T-helper 2 cell treated with Interferon-gamma antibody and Interleukin-4, amounts not matched to agents 100 ng/mL and 5 ng/mL, for 36 hours (primary cell): Measurements from ENCODE around the gene ORC4. TPM values are rescaled to one million over a fixed set of nuclear protein-coding genes. Genes with fewer than 3 reads are reported as not detected.
"Not testable (repeated sequence)": the region's sequence is repeated elsewhere in the genome, so short reads cannot be mapped to it uniquely, and the experiment has no call there.

Source experiments
- intact Hi-C: fragments of 100-400 bp; cut with micrococcal nuclease; formaldehyde crosslinking; loops from one replicate; pipeline ENCODE4 v1.15.1; 2023
- total RNA-seq: library from RNA; stranded (reverse); gene quantifications from 2 replicates; pipeline ENCODE4 v1.2.3, GENCODE V29; 2022

The ORC4 gene
- total RNA-seq, 1 donor from 2014 or later, result 29.1 TPM

DNA sequence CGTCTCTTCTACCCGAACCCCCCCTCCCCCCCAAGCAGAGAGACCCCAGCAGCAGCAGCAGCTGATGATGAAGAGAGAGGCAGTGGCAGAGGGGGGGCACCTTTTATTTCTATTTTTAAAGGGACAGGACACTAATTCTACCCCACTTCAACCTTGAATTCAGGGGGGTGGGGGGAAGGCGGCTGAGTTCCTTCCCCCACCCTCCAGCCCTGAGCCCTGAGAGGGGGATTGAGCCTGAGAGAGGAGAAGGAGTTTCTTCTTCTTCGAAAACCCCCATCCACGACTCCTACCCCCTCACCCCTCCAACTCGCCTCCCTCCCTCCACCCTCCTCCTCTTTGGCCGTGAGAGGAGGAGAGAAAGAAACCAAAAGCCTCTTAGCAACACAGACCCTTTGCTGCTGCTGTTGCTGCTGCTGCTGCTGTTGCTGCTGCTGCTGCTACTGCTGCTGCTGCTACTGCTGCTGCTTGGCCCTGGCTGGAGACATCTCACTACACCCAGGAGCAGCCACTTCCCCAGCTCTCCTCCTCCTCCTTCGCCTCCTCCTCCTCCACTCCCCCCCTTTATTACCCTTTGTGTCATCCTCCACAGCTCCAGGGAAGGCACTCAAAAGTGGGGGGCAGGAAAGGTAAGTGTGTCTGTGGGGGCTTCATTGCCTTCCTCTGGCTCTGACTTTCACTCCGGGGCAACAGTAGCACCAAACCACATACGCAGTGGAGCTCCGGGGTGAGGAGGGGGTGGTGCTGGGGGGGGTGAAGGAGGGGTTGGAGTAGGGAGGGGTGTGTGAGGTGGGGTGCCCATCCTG lies 723 bp upstream of the ORC4 start, which contains the start of gene MBD5:
MBD5 (plus strand) TSS at position 33 of the 803 bp plus-strand sequence.
- intact Hi-C loops, result loop anchor here (2.0 to 5.0 kb wide), 5 partner anchors 91 to 528 kb away; no protein-coding TSS in a partner anchor

DNA sequence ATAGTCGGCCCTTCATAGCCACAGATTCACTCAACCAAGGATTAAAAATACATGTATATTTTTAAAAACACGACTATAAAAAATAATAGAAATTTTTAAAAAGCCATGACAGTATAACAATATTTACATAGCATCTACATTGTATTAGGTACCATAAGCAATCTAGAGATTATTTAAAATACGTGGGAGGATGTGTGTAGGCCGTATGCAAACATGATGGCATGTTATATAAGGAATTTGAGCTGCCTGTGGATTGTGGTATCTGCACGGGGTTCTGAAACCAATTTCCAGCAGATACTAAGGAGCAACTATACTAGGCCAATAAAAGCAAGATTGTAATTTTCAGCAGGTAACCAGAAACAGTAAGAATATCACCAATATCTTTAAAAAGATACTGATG lies 5.9 kb downstream of the ORC4 start:
- intact Hi-C loops, result no loop called here

DNA sequence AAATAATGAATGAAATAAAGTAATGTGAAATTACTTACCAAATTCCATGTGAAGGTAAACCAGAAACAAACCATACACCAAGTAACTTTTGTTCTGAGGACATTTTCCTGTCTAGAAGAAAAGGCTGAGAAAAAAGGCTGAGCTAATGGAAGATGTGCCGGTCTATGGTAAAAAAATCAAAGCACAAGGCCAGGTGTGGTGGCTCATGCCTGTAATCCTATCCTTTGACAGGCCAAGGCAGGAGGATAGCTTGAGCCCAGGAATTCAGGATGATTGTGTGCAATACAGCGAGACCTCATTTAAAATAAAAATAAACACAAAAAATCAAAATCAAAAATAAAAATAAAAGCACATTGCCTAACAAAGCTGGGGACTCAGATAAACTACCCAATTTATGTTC lies 6.7 kb downstream of the ORC4 start:
- intact Hi-C loops, result no loop called here

DNA sequence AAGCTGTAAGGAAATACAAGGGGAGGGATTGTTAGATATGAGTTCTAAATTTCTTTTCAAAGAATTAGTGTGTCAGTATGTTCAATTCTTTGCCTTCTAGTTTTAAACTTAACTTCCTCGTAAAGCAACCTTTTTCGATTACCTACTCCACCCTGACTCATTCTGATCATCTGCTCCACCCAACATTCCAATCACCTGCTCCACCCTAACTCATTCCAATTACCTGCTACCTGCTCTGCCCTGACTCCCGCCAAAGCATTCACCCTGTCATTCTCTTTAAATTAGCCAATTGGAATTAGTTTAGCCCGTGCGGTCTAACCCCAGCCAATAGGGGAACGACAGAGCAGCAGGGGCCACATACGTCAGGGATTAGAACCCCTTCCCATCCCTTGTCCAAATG lies 12.1 kb downstream of the ORC4 start:
- intact Hi-C loops, result not testable (repeated sequence)

DNA sequence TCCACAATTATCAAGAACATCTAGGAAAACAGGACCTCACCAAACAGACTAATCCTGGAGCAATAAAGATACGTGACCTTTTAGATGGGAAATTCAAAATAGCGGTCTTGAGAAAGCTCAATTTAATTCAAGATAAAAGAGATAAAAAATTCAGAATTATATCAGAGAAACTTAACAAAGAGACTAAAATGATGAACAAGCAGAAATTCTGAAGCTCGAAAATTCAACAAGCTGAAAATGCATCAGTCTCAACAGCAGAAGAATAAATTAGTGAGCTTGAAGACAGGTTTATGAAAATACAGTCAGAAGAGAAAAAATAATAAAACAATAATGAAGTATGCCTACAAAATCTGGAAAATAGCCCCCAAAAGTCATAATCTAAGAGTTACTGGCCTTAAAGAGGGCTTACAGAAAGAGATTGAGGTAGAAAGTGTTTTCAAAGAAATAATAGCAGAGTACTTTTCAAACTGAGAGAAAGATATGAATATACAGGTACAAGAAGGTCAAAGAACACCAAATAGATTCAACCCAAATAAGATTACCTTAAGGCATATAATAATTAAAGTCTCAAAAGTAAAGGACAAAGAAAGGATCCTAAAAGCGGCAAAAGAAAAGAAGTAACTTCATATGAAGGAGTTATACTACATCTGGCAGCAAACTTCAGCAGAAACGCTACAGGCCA lies 13.2 kb downstream of the ORC4 start:
- intact Hi-C loops, result no loop called here

DNA sequence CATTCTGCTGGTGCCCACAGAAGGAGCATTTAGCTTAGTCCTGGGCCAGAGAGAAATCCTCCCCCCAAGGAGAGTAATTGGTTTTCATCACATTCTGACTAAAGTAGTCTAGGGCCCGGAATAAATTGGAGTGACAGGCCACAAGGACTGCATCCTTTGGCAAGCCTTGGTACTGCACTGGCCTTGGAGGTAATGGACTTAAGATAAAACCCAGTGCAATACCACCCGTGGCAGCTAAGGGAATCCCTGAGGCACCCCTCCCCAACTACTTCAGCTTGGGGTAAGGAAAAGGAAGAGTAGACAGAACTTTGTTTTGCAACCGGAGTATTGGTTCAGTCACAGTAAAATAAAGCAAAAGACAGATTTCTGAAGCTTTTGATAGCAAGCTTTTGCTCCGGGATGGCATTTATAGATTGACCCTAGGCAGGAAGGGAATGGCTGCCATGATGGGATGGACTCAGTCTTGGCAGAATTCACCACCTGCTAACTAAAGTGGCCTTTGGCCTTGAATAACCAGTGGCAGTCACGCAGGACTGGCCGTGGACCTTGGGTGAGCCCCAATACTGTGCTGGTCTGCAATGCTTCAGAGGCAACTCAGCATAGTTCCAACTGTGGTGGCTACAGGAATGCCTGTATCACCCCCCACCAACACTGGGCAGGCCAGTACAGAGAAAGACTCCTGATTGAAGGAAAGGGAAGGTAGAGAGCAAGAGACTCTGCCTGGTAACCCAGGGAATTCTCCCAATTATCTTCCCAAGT lies 14.1 kb downstream of the ORC4 start:
- intact Hi-C loops, result no loop called here

DNA sequence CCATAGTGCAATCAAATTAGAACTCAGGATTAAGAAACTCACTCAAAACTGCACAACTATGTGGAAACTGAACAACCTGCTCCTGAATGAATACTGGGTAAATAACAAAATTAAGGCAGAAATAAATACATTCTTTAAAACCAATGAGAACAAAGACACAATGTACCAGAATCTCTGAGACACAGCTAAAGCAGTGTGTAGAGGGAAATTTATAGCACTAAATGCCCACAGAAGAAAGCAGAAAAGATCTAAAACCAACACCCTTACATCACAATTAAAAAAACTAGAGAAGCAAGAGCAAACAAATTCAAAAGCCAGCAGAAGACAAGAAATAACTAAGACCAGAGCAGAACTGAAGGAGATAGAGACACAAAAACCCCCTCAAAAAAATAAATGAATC lies 18.1 kb downstream of the ORC4 start:
- intact Hi-C loops, result not testable (repeated sequence)

DNA sequence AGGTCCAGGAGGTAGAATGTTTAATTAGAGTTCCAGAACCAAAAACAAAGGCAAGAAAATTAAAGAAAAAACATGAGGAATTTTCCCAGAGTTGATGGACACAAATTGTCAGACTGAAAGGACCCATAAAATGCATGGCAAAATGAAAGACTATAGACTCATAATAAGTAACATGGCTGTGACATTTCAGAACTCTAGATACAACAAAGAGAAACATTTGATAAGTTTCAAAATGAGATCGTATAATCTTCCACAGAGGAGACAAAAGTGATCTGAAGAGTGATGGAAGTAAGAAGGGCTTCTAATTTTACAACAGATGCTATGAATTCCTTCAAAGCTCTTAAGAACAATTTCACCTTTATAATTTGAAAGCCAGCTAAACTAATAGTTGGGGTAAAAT lies 20.4 kb downstream of the ORC4 start:
- intact Hi-C loops, result no loop called here

DNA sequence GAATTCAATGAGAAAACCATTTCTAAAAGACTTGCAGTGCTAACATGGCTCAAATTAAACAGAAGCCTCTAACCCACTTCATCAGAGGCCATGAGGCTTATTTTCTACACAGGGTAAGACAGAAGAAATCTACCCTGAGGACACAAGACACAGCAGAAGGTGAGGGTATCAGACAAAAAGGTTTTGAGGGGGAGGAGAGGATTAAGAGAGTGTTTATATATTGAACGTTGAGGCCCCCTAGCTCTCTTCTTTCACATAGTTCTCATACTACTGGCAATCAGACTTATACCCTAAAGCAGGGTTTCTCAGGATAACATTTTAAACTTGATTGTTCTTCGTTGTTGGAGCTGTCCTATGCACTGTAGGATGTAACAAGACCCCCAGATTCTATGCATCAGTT lies 21.4 kb downstream of the ORC4 start:
- intact Hi-C loops, result no loop called here

DNA sequence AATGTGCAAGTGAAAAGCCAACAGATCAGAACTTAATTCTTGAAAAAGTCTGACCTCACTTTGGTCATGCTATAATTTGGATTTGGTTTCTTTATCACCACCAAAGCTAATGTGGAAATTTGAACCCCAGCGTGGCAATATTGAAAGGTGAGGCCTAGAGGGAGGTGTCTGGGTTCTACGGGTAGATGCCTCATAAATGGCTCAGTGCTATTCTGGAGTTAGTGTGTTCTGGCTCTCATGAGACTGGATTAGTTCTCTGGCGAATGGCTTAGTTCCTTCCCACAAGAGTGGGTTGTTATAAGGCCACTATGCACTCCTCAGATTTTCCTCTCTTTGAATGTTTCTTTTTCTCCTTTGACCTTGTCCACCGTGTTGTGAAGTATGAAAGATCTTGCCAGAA lies 22.3 kb downstream of the ORC4 start:
- intact Hi-C loops, result no loop called here

DNA sequence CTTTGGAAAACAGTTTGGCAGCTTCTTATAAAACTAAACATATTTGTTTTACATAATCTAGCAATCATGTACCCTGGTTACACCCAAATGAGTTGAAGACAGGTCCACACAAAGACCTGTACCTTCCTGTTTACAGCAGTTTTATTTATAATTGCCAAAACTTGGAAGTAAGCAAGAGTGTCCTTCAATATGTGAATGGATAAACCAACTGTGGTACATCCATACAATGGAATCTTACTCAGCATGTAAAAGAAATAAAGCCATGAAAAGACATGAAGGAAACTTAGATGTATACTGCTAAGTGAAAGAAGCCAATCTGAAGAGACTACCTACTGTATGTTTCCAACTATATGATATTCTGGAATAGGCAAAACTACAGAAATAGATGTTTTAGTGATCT lies 23.7 kb downstream of the ORC4 start:
- intact Hi-C loops, result no loop called here

DNA sequence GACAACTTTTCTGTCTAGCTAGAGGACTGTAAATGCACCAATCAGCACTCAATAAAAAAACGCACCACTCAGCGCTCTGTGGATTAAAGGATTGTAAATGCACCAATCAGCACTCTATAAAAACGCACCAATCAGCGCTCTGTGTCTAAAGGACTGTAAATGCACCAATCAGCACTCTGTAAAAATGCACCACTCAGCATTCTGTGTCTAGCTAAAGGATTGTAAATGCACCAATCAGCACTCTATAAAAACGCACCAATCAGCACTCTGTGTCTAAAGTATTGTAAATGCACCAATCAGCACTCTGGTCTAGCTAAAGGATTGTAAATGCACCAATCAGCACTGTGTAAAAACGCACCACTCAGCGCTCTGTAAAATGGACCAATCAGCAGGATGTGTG lies 25.6 kb downstream of the ORC4 start:
- intact Hi-C loops, result not testable (repeated sequence)

DNA sequence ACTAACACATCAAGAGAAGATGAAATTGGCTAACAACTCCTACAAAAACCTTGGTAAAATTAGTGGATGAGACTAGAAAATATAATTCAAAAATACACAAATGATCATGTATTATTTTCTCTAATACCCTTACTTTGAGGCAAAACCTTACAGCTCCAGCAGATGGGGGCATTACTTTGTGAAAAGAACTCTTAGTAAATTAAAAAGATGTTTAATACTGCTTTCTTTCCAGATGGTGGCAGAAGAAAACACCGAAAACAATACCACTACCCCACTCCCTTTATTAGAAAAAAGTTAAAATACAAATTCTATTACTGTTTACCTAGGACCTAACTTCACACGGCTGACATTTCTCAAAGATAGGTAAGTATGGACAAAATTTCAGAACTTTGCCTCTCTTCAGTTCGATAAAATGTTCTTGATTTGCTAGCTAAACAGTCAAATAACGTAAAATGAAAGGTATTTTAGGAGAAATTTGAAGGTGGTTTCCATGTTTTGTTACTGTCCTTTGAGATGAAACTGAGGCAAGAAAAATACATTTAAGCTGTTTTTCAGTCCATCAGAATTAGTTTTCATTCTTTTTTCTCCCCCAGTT lies 30.6 kb downstream of the ORC4 start:
- intact Hi-C loops, result loop anchor here (1.0 kb wide), 1 partner anchor 1000 kb away; no protein-coding TSS in a partner anchor

DNA sequence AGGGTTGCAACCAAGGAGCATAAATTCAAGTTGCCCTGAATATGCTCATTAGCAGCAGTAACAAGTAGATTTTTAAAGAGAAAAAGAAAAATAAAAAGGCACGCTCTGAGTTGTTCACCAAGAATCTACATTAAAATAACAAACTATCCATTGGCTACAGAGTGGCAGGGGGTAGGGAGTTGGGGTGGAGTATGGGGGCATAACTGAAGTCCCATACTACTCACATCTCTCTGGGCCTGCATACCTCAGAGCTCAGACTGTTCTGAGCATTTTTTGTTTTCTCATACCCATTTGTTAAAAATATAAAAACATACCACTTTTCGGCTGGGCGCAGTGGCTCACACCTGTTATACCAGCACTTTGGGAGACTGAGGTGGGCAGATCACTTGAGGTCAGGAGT lies 31.4 kb downstream of the ORC4 start:
- intact Hi-C loops, result no loop called here

DNA sequence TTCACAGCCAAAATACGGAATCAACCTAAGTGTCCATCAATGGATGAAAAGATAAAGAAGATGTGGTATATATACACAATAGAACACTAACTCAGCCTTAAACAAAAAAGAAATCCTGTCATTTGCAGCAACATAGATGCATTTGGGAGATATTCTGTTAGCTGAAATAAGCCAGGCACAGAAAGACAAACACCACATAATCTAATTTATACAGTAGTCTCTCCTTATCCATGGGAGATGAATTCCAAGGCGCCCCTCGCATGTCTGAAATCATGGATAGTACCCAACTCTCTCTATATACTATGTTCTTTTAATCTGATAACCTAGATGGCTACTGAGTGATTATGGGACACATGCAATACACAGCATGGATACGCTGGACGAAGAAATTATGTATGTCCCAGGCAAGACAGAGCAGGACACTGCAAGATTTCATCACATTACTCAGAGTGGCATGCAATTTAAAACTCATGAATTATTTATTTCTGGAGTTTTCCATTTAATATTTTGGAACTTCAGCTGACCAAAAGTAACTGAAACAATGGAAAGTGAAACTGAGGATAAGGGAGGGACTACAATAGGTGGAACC lies 39.5 kb downstream of the ORC4 start:
- intact Hi-C loops, result no loop called here

DNA sequence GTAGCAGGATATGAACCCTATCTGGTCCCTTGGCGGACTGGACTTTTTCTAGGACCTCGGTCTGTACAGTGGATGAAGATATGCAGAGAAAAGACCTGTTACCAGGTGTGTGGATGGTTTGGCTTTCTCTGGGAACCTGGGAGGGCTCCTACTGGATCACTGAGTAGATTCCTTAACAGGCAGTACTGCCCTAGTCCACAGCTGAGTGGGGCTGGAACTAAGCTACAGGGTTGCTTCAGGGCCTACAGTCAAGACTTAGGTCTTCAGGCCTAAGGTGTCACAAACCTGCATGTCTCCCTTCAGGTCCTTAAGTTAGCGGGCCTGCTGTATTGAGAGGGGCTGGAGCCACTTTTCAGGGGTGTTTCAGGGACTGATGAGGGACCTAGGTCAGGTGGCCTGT lies 42.9 kb downstream of the ORC4 start:
- intact Hi-C loops, result no loop called here

DNA sequence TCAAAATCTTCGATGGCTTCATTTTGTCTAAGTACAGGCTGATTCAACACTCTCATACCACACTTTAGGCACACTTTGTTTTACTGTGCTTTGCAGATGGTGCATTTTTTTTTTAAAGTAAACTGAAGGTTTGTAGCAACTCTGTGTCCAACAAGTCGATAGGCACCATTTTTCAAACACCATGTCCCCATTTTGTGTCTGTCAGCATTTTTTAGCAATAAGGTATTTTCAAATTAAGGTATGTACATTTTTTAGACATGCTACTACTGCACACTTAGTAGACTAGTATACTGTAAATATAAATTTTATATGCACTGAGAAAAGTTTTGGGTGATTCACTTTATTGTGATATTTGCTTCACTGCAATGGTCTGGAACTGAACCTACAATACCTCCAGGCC lies 44.4 kb downstream of the ORC4 start:
- intact Hi-C loops, result no loop called here

DNA sequence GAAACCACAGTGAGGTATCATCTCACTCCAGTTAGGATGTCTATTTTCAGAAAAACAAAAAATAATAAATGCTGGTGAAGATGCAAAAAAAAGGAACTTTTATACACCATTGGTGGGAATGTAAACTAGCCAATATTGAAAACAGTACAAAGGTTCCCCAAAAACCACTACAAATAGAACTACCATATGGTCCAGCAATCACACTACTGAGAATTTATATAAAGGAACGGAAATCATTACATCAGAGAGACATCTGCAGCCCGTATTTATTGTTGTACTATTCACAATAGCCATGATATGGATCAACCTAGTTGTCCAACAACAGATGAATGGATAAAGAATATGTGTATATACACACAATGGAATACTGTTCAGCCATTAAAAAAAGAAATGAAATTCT lies 52.0 kb downstream of the ORC4 start:
- intact Hi-C loops, result no loop called here

DNA sequence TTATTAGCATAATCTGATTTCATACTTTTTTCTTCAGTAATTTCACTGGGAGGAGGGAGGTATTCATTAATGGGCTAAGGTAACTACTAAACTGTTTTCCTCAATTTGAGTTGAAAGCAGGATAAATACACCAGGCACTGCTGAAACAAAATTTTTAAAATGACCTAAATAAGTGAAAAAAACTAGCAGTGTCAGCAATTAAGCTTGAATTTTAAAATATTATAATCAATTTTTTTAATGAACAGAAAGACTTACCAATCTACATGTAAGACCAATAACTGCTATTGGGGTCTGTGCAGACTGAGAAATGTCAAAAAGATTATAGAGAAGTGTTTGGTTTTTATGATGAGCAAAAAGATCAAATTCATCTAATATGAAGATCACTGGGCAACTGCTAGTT lies 68.4 kb downstream of the ORC4 start:
- intact Hi-C loops, result no loop called here

DNA sequence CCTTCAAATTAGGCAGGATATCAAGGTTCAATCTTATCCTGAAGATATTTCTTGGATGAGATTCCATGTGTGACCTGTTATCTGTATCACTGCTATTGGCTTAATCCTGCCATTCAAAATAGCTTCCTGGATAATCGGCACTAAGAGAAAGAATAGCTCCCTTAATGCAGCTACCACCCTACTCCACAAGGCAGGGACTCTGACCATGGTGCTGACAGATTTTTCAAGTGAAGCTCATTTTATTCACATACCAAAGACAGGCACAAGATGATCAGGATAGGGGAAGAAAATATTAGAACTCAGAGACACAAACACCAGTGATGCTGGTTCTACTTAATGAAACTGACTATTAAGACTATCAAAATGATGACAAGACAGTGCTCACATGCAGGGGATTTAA lies 74.9 kb downstream of the ORC4 start:
- intact Hi-C loops, result loop anchor here (10.0 kb wide), 1 partner anchor 1619 kb away; no protein-coding TSS in a partner anchor

DNA sequence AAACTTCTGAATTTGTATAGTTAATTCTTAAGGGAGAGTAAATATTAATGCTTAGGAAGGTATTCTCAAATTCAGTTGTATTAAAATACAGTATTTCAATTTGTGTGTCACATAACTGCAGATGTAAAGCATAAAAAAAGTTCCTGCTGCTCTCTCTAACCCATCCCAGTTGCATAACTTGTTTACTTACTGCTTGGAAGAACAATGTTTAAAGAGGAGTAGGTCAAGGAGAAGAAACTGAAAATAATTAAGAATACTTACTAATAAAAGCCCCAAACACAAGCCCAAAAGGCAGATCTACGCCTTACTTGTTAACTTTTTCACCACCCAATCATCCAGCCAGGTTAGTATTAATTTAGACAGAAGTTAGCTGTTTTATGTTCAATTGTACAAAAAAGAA lies 81.2 kb downstream of the ORC4 start:
- intact Hi-C loops, result no loop called here
